22Rv1 (cell line): ENCODE measurements around the gene SLC14A1.

Source experiments
- ZFX ChIP-seq: fragments of 450-650 bp; IDR thresholded peaks from 2 replicates; pipeline ENCODE4 v1.6.1; 2017; ENCODE audit warnings: antibody characterized with exemption, borderline replicate concordance
- TF ChIP-seq, protein P1 (sequence below): fragments of 450-650 bp; IDR thresholded peaks from 2 replicates; pipeline ENCODE4 v1.5.1; 2017; ENCODE audit warnings: mild to moderate bottlenecking

DNA sequence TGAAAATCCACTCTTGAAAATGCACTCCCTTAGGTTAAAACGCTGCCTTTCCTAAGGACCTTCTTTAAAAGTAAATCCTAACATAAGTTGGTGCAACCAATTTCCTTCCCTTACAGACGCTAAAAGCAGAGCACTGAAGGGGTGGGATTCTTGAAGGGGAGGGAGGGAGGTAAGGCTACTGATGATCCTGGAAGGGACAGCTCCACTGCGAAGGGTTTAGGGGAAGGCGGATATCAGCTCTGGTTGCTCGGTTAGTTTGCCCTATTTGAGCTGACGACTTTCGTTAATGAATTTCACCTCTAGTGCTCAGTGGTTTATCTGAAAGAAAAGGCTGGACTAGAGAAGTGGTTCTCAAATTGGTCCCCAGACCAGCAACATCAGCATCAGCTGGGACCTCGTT lies 51.8 kb downstream of the SLC14A1 start:
- TF ChIP-seq, protein P1, sequence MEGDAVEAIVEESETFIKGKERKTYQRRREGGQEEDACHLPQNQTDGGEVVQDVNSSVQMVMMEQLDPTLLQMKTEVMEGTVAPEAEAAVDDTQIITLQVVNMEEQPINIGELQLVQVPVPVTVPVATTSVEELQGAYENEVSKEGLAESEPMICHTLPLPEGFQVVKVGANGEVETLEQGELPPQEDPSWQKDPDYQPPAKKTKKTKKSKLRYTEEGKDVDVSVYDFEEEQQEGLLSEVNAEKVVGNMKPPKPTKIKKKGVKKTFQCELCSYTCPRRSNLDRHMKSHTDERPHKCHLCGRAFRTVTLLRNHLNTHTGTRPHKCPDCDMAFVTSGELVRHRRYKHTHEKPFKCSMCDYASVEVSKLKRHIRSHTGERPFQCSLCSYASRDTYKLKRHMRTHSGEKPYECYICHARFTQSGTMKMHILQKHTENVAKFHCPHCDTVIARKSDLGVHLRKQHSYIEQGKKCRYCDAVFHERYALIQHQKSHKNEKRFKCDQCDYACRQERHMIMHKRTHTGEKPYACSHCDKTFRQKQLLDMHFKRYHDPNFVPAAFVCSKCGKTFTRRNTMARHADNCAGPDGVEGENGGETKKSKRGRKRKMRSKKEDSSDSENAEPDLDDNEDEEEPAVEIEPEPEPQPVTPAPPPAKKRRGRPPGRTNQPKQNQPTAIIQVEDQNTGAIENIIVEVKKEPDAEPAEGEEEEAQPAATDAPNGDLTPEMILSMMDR = no peak
- TF ChIP-seq ZFX = no peak
